Sigmoid colon (tissue), 7 donors: ENCODE measurements around the gene ZNF385A. TPM values are rescaled to one million over a fixed set of nuclear protein-coding genes. Genes with fewer than 3 reads are reported as not detected.

Experiments
- DNase-seq: peaks from one replicate; pipeline ENCODE4 v3.0.0-alpha.2; 2019
- H3K27ac ChIP-seq, 4 donors: fragments of 200-600 bp; sonication (generic); one replicate each; pipeline ENCODE4 v1.5.1; 2016 to 2019; ENCODE audit warnings: mild to moderate bottlenecking in 1 of 4
- H3K27me3 ChIP-seq, 3 donors: fragments of 200-600 bp; sonication (generic); one replicate each; pipeline ENCODE4 v1.5.1; 2019; ENCODE audit warnings: mild to moderate bottlenecking in 1 of 3
- H3K36me3 ChIP-seq, 4 donors: fragments of 200-600 bp; sonication (generic); one replicate each; pipeline ENCODE4 v1.5.1; 2016 to 2019
- H3K4me1 ChIP-seq, 4 donors: fragments of 200-600 bp; sonication (generic); one replicate each; pipeline ENCODE4 v1.5.1; 2017 to 2019
- H3K4me3 ChIP-seq, 4 donors: fragments of 200-600 bp; sonication (generic); one replicate each; pipeline ENCODE4 v1.5.1; 2017 to 2019; ENCODE audit warnings: mild to moderate bottlenecking in 2 of 4, moderate library complexity in 1 of 4
- H3K9me3 ChIP-seq, 4 donors: fragments of 200-600 bp in 3 of 4; sonication (generic) in 3 of 4; one replicate each; pipeline versions ENCODE4 v1.5.1 to v1.6.1; 2013 to 2019
- EP300 ChIP-seq, 4 donors: sonication (generic); formaldehyde crosslinking; IDR thresholded peaks; one replicate each; pipeline ENCODE4 v1.6.1; 2017; ENCODE audit warnings: antibody characterized with exemption in 4 of 4
- POLR2A ChIP-seq, 2 donors: fragments of 450-650 bp; IDR thresholded peaks; one replicate each; pipeline ENCODE4 v1.6.1; 2016; ENCODE audit warnings: antibody characterized with exemption in 2 of 2, mild to moderate bottlenecking in 2 of 2, moderate library complexity in 2 of 2
- POLR2AphosphoS5 ChIP-seq, 4 donors: sonication (generic); formaldehyde crosslinking; IDR thresholded peaks; one replicate each; pipeline ENCODE4 v1.6.1; 2017; ENCODE audit warnings: antibody characterized with exemption in 4 of 4
- WGBS, 2 donors: extraction: QIAGEN DNeasy Blood & Tissue Kit; methylation state at CpG; one replicate each; pipeline ENCODE4 v1.1.7; 2013; 5-methylcytosine and 5-hydroxymethylcytosine counted together
- intact Hi-C: fragments of 100-400 bp; cut with DNase I; formaldehyde crosslinking; loops from one replicate; pipeline ENCODE4 v1.15.1; 2023
- polyA plus RNA-seq, 3 donors: library from polyadenylated mRNA; stranded (reverse); fragments of 200-250 nt; gene quantifications; one replicate each; pipeline ENCODE4 v1.2.3, GENCODE V29; 2013
- total RNA-seq, 4 donors: library from RNA; depleted of rRNA; stranded (reverse); fragments of >200 nt; gene quantifications; one replicate each; pipeline ENCODE4 v1.1.0, GENCODE V29; 2016
- TF ChIP-seq, protein P1 (sequence below), 4 experiments: fragments of 450-650 bp in 3 of 4; fragments of 200-600 bp in 1 of 4; IDR thresholded peaks; one replicate each; pipeline ENCODE4 v1.5.1; 2016 to 2019; ENCODE audit warnings: antibody characterized with exemption in 4 of 4, mild to moderate bottlenecking in 3 of 4, moderate library complexity in 2 of 4
- donor health status: healthy with polysubstance abuse.
- donor health status: Bipolar disorder and iron deficiency.
- donor health status: healthy.

The ZNF385A gene
- 10 to 100 TPM in 2 of 4 donors, 1 to 10 TPM in 2; 5.6 to 18.6 (median 10.6) TPM for total RNA-seq
- 10 to 100 TPM in 1 of 3 donors, 1 to 10 TPM in 2; 4.4 to 19.2 (median 7.0) TPM for polyA plus RNA-seq

DNA sequence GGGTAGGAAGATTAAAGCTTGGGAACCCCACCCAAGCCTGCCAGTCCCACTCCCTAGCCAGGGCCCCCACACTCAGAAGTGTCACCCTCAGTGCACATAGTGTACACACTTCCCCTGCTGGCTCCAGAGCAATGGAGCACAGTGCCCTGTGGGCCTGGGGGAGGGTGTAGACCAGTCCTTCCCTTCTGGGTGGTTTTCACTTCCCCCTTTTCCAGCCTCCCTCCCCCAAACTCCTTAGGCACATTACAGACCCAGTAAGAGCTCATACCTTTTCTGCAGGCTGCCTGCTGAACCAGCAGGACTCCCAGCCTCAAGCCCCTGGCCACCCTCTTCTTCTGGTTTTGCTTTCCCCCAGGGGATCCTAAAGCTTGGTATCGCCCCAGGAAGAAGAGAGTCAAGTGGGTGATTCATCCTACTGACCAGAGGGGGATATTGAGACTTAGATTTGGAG is at the start of gene ZNF385A:
Gene ZNF385A, minus strand, starts transcription at position 143 of the 451 bp plus-strand sequence. CDS start 219 bp downstream, outside the sequence.
- DNase-seq: no peak
- Histone ChIP-seq H3K4me3 (no peak within 1 kb of the TSS), H3K36me3 (no peaks in the 10 kb centered on the region), H3K4me1 (peaks cover 0 to 8% (median 4%) of the 10 kb centered on the region in 4 donors), H3K9me3 (no peaks in the 10 kb centered on the region), H3K27ac (peak within 1 kb of the TSS; percentile 28 to 53 (median 50)), H3K27me3 (no peaks in the 10 kb centered on the region)
- WGBS, 2 donors: 74 to 87% methylated on average over 1 of the region's 1 CpG
- TF ChIP-seq POLR2AphosphoS5 (IDR thresholded peaks at IDR 0.05): no peak
- TF ChIP-seq EP300 (IDR thresholded peaks at IDR 0.05): no peak
- no peak for TF ChIP-seq POLR2A (IDR thresholded peaks at IDR 0.05)
- TF ChIP-seq, protein P1, sequence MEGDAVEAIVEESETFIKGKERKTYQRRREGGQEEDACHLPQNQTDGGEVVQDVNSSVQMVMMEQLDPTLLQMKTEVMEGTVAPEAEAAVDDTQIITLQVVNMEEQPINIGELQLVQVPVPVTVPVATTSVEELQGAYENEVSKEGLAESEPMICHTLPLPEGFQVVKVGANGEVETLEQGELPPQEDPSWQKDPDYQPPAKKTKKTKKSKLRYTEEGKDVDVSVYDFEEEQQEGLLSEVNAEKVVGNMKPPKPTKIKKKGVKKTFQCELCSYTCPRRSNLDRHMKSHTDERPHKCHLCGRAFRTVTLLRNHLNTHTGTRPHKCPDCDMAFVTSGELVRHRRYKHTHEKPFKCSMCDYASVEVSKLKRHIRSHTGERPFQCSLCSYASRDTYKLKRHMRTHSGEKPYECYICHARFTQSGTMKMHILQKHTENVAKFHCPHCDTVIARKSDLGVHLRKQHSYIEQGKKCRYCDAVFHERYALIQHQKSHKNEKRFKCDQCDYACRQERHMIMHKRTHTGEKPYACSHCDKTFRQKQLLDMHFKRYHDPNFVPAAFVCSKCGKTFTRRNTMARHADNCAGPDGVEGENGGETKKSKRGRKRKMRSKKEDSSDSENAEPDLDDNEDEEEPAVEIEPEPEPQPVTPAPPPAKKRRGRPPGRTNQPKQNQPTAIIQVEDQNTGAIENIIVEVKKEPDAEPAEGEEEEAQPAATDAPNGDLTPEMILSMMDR (IDR thresholded peaks at IDR 0.05): no peak
- intact Hi-C loops: no loop called here

GRCh38 chr12:54432815-54433164 is 48.3 kb upstream of the ZNF385A start:
- no peak for TF ChIP-seq POLR2A (IDR thresholded peaks at IDR 0.05)
- no peak for TF ChIP-seq POLR2AphosphoS5 (IDR thresholded peaks at IDR 0.05)
- TF ChIP-seq EP300 (IDR thresholded peaks at IDR 0.05): no peak
- TF ChIP-seq, protein P1 (IDR thresholded peaks at IDR 0.05): no peak
- intact Hi-C loops: loop anchor here (2.0 kb wide), 1 partner anchor 14 kb away; the partner anchor contains the start of gene ITGA5
- H3K27ac ChIP-seq: peak overlapping the region; percentile 70 to 100 (median 100)
- H3K9me3 ChIP-seq: no peaks in the 10 kb centered on the region
- DNase-seq: no peak
- peaks cover 0 to 82% (median 68%) of the 10 kb centered on the region in 4 donors for H3K4me1 ChIP-seq
- peak overlapping the region in 3 of 4 donors; percentile 32 to 48 (median 42) for H3K4me3 ChIP-seq
- no peaks in the 10 kb centered on the region for H3K27me3 ChIP-seq
- peaks cover 0 to 5% (median 0%) of the 10 kb centered on the region in 4 donors for H3K36me3 ChIP-seq
- WGBS, 2 donors: 69 to 75% methylated on average over 4 of the region's 4 CpGs

- intact Hi-C loops: loop anchor here (2.0 kb wide), 1 partner anchor 13 kb away; the partner anchor contains the start of gene ITGA5
- Histone ChIP-seq H3K4me3 (peak overlapping the region; percentile 15 to 48 (median 37)), H3K27me3 (no peaks in the 10 kb centered on the region), H3K4me1 (peaks cover 0 to 88% (median 72%) of the 10 kb centered on the region in 4 donors), H3K36me3 (peaks cover 0 to 5% (median 0%) of the 10 kb centered on the region in 4 donors), H3K27ac (peak overlapping the region; percentile 70 to 100 (median 100)), H3K9me3 (no peaks in the 10 kb centered on the region)
- peak; percentile 94 for DNase-seq
- TF ChIP-seq EP300 (IDR thresholded peaks at IDR 0.05) (peak in 3 of 4 donors; percentile 37 to 93 (median 65)), POLR2AphosphoS5 (IDR thresholded peaks at IDR 0.05) (peak; percentile 60 to 93 (median 72)), POLR2A (IDR thresholded peaks at IDR 0.05) (no peak)
- 16 to 39% methylated on average over 9 of the region's 9 CpGs for WGBS, 2 donors
Observed at GRCh38 chr12:54431911-54432814, 47.6 kb upstream of the ZNF385A start.

DNA sequence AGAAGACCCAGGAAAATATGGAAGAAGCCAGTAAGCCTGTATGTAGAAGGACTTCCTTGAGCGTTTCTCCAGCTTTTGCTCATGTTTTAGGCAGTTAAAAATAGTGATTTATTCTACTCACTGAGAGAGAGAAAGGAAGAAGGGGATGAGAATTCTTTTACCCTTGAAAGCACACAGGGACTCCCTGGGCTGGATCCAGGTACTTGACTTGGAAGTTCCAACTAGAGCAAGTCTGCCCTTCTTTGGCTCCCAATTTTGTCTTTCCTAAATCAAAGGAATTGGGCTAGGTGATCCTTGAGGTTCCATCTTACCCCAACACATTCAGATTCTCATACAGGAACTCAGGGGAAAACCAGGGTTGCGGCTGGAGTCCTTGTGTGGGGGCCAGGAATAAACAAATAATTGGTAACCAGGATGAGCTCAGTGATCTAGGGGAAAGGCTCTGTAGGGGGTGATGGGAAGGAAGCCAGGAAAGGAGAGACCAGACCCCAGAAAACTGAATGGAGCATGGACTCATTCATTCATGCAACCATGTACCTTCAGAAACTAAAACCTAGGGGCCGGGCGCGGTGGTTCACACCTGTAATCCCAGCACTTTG is 46.0 kb upstream of the ZNF385A start:
- DNase-seq: no peak
- no peaks in the 10 kb centered on the region for H3K27me3 ChIP-seq
- H3K4me1 ChIP-seq: peaks cover 0 to 99% (median 80%) of the 10 kb centered on the region in 4 donors
- H3K9me3 ChIP-seq: no peaks in the 10 kb centered on the region
- WGBS, 2 donors: 88 to 89% methylated on average over 5 of the region's 5 CpGs
- no peak for TF ChIP-seq EP300 (IDR thresholded peaks at IDR 0.05)
- TF ChIP-seq, protein P1 (IDR thresholded peaks at IDR 0.05): no peak
- TF ChIP-seq POLR2AphosphoS5 (IDR thresholded peaks at IDR 0.05): no peak
- intact Hi-C loops: no loop called here
- H3K4me3 ChIP-seq: peak overlapping the region; percentile 15 to 48 (median 37)
- H3K27ac ChIP-seq: peak overlapping the region; percentile 70 to 100 (median 100)
- no peaks in the 10 kb centered on the region for H3K36me3 ChIP-seq
